HEK293T (cell line): ENCODE data around the gene ATP11A.

Experiments
- CTCF ChIA-PET: fragments of 350-600 bp; formaldehyde crosslinking; extraction: SDS; loops from one replicate; lab custom pipeline; 2021; ENCODE audit warnings: antibody characterized with exemption, inconsistent platforms; lab: Yijun Ruan, JAX
- POLR2A ChIA-PET: fragments of 350-600 bp; formaldehyde crosslinking; extraction: SDS; loops from one replicate; lab custom pipeline; 2020; ENCODE audit warnings: antibody characterized with exemption, inconsistent platforms; lab: Yijun Ruan, JAX
- DNase-seq: peaks from one replicate; pipeline ENCODE4 v3.0.0; 2012; ENCODE audit warnings: mixed read lengths; ENCODE audit errors: extremely low spot score
- ARNT ChIP-seq: fragments of 450-650 bp; IDR thresholded peaks from 2 replicates; pipeline ENCODE4 v1.6.1; 2017; ENCODE audit warnings: mild to moderate bottlenecking
- BHLHE40 ChIP-seq: fragments of 450-650 bp; IDR thresholded peaks from 2 replicates; pipeline ENCODE4 v1.6.1; 2016; ENCODE audit warnings: mild to moderate bottlenecking, moderate library complexity, borderline replicate concordance
- CTBP1 ChIP-seq: fragments of 450-650 bp; IDR thresholded peaks from 2 replicates; pipeline ENCODE4 v1.6.1; 2016; ENCODE audit warnings: borderline replicate concordance
- ELF4 ChIP-seq: fragments of 450-650 bp; IDR thresholded peaks from 2 replicates; pipeline ENCODE4 v1.6.1; 2017; ENCODE audit warnings: antibody characterized with exemption
- FOXA1 ChIP-seq: fragments of 450-650 bp; IDR thresholded peaks from 2 replicates; pipeline ENCODE4 v1.6.1; 2016; ENCODE audit warnings: mild to moderate bottlenecking
- FOXK2 ChIP-seq: fragments of 450-650 bp; IDR thresholded peaks from 2 replicates; pipeline ENCODE4 v1.6.1; 2016; ENCODE audit warnings: mild to moderate bottlenecking
- FOXM1 ChIP-seq: fragments of 450-650 bp; IDR thresholded peaks from 2 replicates; pipeline ENCODE4 v1.6.1; 2017; ENCODE audit warnings: mild to moderate bottlenecking, borderline replicate concordance
- HDGF ChIP-seq: fragments of 450-650 bp; IDR thresholded peaks from 2 replicates; pipeline ENCODE4 v1.6.1; 2017; ENCODE audit warnings: antibody characterized with exemption, borderline replicate concordance
- L3MBTL2 ChIP-seq: fragments of 450-650 bp; conservative IDR thresholded peaks from 2 replicates; pipeline ENCODE4 v1.6.1; 2016; ENCODE audit warnings: mild to moderate bottlenecking
- LEF1 ChIP-seq: fragments of 450-650 bp; IDR thresholded peaks from 2 replicates; pipeline ENCODE4 v1.6.1; 2017; ENCODE audit warnings: mild to moderate bottlenecking, borderline replicate concordance
- NFRKB ChIP-seq: fragments of 450-650 bp; IDR thresholded peaks from 2 replicates; pipeline ENCODE4 v1.6.1; 2016; ENCODE audit warnings: mild to moderate bottlenecking, moderate library complexity
- SP1 ChIP-seq: fragments of 450-650 bp; IDR thresholded peaks from 2 replicates; pipeline ENCODE4 v1.6.1; 2017
- SUZ12 ChIP-seq: fragments of 450-650 bp; IDR thresholded peaks from 2 replicates; pipeline ENCODE4 v1.6.1; 2016; ENCODE audit warnings: mild to moderate bottlenecking
- TARDBP ChIP-seq: fragments of 450-650 bp; IDR thresholded peaks from 2 replicates; pipeline ENCODE4 v1.6.1; 2016
- ZNF384 ChIP-seq: fragments of 450-650 bp; IDR thresholded peaks from 2 replicates; pipeline ENCODE4 v1.6.1; 2016
- TF ChIP-seq, protein P1 (sequence below): fragments of 450-650 bp; IDR thresholded peaks from 2 replicates; pipeline ENCODE4 v1.6.1; 2016

ATP11A gene

DNA sequence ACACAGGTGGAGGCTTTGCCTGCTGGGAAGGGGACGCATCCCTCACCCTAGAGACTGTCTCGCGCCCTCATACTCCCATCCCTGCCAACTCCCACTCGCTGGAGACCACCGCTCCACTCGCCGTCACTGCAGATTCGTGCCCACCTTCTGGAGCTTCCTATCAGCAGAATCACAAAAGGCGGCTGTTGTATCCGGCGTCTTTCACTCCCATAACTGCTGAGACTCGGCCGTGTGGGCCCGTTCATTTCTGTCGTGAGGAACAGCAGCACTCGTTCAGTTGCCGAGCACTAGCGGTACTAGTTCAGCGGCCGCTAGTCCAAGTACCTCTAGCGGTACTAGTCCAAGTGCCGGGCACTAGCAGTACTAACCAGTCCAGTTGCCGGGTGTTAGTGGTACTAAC is 154.6 kb downstream of the ATP11A start:
- POLR2A ChIA-PET: no interaction called here
- CTCF ChIA-PET: no interaction called here

DNA sequence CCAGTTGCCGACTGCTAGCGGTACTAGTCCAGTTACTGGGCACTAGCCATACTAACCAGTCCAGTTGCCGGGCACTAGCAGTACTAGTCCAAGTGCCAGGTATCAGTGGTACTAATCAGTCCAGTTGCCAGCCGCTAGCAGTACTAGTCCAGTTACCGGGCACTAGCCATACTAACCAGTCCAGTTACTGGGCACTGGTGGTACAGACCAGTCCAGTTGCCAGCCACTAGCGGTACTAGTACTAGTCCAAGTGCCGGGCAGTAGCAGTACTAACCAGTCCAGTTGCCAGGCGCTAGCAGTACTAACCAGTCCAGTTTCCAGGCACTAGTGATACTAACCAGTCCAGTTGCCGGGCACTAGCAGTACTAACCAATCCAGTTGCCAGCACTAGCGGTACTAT is 155.0 kb downstream of the ATP11A start:
- ChIA-PET POLR2A (no interaction called here), CTCF (no interaction called here)
- DNase-seq: no peak
- TF ChIP-seq HDGF (no peak), SUZ12 (no peak), ELF4 (no peak), FOXA1 (no peak), NFRKB (no peak), FOXK2 (no peak), ZNF384 (no peak), CTBP1 (no peak), L3MBTL2 (no peak), FOXM1 (no peak), LEF1 (no peak), TARDBP (no peak), SP1 (no peak)

More for the DNA sequence above, 154.6 kb downstream of the ATP11A start:
- DNase-seq: no peak
- TF ChIP-seq SP1: no peak
- TF ChIP-seq HDGF: no peak
- TF ChIP-seq, protein P1, sequence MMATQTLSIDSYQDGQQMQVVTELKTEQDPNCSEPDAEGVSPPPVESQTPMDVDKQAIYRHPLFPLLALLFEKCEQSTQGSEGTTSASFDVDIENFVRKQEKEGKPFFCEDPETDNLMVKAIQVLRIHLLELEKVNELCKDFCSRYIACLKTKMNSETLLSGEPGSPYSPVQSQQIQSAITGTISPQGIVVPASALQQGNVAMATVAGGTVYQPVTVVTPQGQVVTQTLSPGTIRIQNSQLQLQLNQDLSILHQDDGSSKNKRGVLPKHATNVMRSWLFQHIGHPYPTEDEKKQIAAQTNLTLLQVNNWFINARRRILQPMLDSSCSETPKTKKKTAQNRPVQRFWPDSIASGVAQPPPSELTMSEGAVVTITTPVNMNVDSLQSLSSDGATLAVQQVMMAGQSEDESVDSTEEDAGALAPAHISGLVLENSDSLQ: no peak
- TF ChIP-seq ZNF384: no peak
- TF ChIP-seq ELF4: no peak
- TF ChIP-seq TARDBP: no peak
- no peak for TF ChIP-seq SUZ12
- no peak for TF ChIP-seq NFRKB
- no peak for TF ChIP-seq FOXM1
- no peak for TF ChIP-seq CTBP1
- TF ChIP-seq FOXA1: no peak
- TF ChIP-seq BHLHE40: no peak

DNA sequence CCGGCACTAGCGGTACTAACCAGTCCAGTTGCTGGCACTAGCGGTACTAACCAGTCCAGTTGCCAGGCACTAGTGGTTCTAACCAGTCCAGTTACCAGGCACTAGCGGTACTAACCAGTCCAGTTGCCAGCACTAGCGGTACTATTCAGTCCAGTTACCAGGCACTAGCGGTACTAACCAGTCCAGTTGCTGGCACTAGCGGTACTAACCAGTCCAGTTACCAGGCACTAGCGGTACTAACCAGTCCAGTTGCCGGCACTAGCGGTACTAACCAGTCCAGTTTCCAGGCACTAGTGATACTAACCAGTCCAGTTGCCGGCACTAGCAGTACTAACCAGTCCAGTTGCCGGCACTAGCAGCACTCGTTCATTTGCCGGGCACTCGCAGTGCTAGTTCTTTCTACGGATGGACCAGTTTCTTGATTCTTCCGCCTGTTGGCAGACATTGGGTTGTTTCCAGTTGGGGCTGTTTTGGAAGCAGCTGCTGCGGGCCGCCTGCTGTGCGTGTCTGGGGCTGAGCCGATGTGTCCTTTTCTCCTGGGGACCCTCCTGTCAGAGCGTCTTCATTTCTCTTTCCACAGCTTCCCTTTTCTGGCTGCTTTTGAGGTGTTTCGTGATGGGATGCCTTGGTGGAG is 155.8 kb downstream of the ATP11A start:
- no peak for DNase-seq
- CTCF ChIA-PET: no interaction called here
- no peak for TF ChIP-seq FOXM1
- no peak for TF ChIP-seq TARDBP
- POLR2A ChIA-PET: no interaction called here

- DNase-seq: no peak
- TF ChIP-seq ZNF384 (no peak), BHLHE40 (no peak)
- ChIA-PET CTCF (no interaction called here), POLR2A (no interaction called here)
Observed at GRCh38 chr13:112846411-112847115, 156.7 kb downstream of the ATP11A start.

GRCh38 chr13:112849500-112849899 is 159.7 kb downstream of the ATP11A start:
- POLR2A ChIA-PET: no interaction called here
- TF ChIP-seq L3MBTL2: no peak
- TF ChIP-seq ELF4: no peak
- no peak for TF ChIP-seq LEF1
- TF ChIP-seq CTBP1: no peak
- no peak for TF ChIP-seq FOXA1
- no peak for TF ChIP-seq TARDBP
- TF ChIP-seq HDGF: no peak
- no peak for TF ChIP-seq BHLHE40
- no peak for TF ChIP-seq SP1
- no peak for TF ChIP-seq ZNF384
- TF ChIP-seq, protein P1: no peak
- TF ChIP-seq NFRKB: no peak
- no peak for TF ChIP-seq FOXK2
- TF ChIP-seq FOXM1: no peak
- TF ChIP-seq ARNT: no peak
- TF ChIP-seq SUZ12: no peak
- DNase-seq: peak; percentile 13
- CTCF ChIA-PET: no interaction called here

DNA sequence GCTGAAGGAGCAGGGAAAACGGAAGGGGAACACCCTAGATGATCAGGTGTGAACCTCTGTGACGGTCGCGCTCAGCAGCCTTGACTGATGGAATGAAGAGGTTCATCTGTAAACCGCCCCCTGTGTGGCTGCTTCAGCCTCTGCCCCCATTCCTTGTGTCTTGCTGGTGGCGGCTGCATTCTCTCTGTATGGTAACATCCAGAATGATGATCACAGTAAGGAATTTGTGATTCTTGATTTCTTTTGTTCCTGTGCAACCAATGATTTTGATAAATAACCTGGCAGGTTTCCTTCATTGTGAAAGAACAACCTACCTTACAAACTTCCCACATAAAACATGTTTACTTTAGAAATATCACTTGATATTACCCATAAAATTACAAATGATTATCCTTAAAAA is 160.4 kb downstream of the ATP11A start:
- CTCF ChIA-PET: no interaction called here
- TF ChIP-seq, protein P1: no peak
- TF ChIP-seq NFRKB: no peak
- no peak for TF ChIP-seq ARNT
- no peak for TF ChIP-seq ZNF384
- DNase-seq: no peak
- POLR2A ChIA-PET: no interaction called here
